HCT116 (cell line): ENCODE results near the gene SHROOM3. TPM values are rescaled to one million over a fixed set of nuclear protein-coding genes. Genes with fewer than 3 reads are reported as not detected.

Experiments used
- ATAC-seq: fragments of 200-7000 bp; cut with Tn5 transposase; 2 replicates; pipeline ENCODE4 v1.9.1; 2020; ENCODE audit warnings: mild to moderate bottlenecking, moderate library complexity
- BruUV-seq: library from RNA; stranded (reverse); fragments of 400-500 nt; replicated peaks from 2 replicates; lab custom pipeline; 2021; lab: Mats Ljungman, UMichigan
- CTCF ChIA-PET: fragments of 300-600 bp; sonication (Branson Sonifier 250); formaldehyde crosslinking; loops from one replicate; lab custom pipeline; 2021; ENCODE audit warnings: antibody characterized with exemption; lab: Charles Lee
- POLR2A ChIA-PET: fragments of 300-600, 350-600 bp; sonication (Branson Sonifier 250); formaldehyde crosslinking; loops from one replicate; lab custom pipeline; 2021; ENCODE audit warnings: antibody characterized with exemption; lab: Charles Lee
- RAD21 ChIA-PET, 2 experiments: fragments of 300-600 bp; sonication (Branson Sonifier 250); formaldehyde crosslinking; loops; one replicate each; lab custom pipeline; 2023; ENCODE audit warnings: low total read pairs in 2 of 2; ENCODE audit not compliant: uncharacterized antibody in 2 of 2, unreplicated experiment in 2 of 2, low non-redundant PET in 1 of 2; lab: Charles Lee
- DNase-seq: peaks from one replicate; pipeline ENCODE4 v3.0.0-alpha.2; 2010; ENCODE audit warnings: low read depth, low spot score
- H2AFZ ChIP-seq: fragments of 200-600 bp; shearing (Covaris generic), sonication (generic); 2 replicates; pipeline ENCODE4 v1.6.1; 2017; ENCODE audit warnings: low read depth, mixed run types, mixed read lengths, antibody characterized with exemption, low read length; ENCODE audit not compliant: poor library complexity, severe bottlenecking
- H3K27ac ChIP-seq: 2 replicates; pipeline ENCODE4 v1.5.1; 2012; ENCODE audit warnings: low read depth, low read length
- H3K27me3 ChIP-seq: fragments of 200-600 bp; sonication (generic); 2 replicates; pipeline ENCODE4 v1.6.1; 2016; ENCODE audit warnings: mixed run types, low read length, mixed read lengths; ENCODE audit not compliant: insufficient read depth
- H3K36me3 ChIP-seq, 2 experiments: fragments of 200-500 bp in 1 of 2; fragments of 200-600 bp in 1 of 2; sonication (Bioruptor generic) in 1 of 2; sonication (generic) in 1 of 2; 2 replicates each; pipeline versions ENCODE4 v1.5.1 to v1.6.1; 2014 to 2016; ENCODE audit warnings: low read length in 2 of 2, inconsistent platforms in 1 of 2, mixed read lengths in 1 of 2, mixed run types in 1 of 2; ENCODE audit not compliant: insufficient read depth in 2 of 2, control insufficient read depth in 1 of 2
- H3K4me1 ChIP-seq, 2 experiments: fragments of 200-600 bp in 1 of 2; sonication (generic) in 1 of 2; 2 replicates each; pipeline versions ENCODE4 v1.5.1 to v1.6.1; 2012 to 2017; ENCODE audit warnings: low read length in 2 of 2, inconsistent platforms in 1 of 2, mild to moderate bottlenecking in 1 of 2, mixed read lengths in 1 of 2, mixed run types in 1 of 2, moderate library complexity in 1 of 2; ENCODE audit not compliant: insufficient read depth in 2 of 2, control insufficient read depth in 1 of 2
- H3K4me2 ChIP-seq: fragments of 200-600 bp; sonication (generic); 2 replicates; pipeline ENCODE4 v1.6.1; 2017; ENCODE audit warnings: mixed run types, low read length, mixed read lengths
- H3K4me3 ChIP-seq, 2 experiments: fragments of 200-600 bp in 1 of 2; sonication (generic) in 1 of 2; replicated peaks in 1 of 2; 2 replicates each; pipeline ENCODE4 v1.5.1; 2011 to 2016; ENCODE audit warnings: low read length in 2 of 2, control low read depth in 1 of 2, low read depth in 1 of 2, mild to moderate bottlenecking in 1 of 2, mixed read lengths in 1 of 2, mixed run types in 1 of 2
- H3K79me2 ChIP-seq: fragments of 200-600 bp; sonication (generic); 2 replicates; pipeline ENCODE4 v1.6.1; 2017; ENCODE audit warnings: mild to moderate bottlenecking, mixed run types, low read length, moderate library complexity, mixed read lengths; ENCODE audit not compliant: insufficient read depth
- H3K9ac ChIP-seq: fragments of 200-600 bp; sonication (generic); 2 replicates; pipeline ENCODE4 v1.6.1; 2016; ENCODE audit warnings: low read length, mixed read lengths
- H3K9me2 ChIP-seq: fragments of 200-600 bp; sonication (generic), shearing (Covaris generic); 2 replicates; pipeline ENCODE4 v1.6.1; 2017; ENCODE audit warnings: mixed run types, mild to moderate bottlenecking, moderate library complexity; ENCODE audit not compliant: insufficient read depth
- H3K9me3 ChIP-seq, 2 experiments: fragments of 200-500 bp in 1 of 2; fragments of 200-600 bp in 1 of 2; sonication (Bioruptor generic) in 1 of 2; sonication (generic) in 1 of 2; 2 replicates each; pipeline ENCODE4 v1.6.1; 2014 to 2017; ENCODE audit warnings: low read length in 2 of 2, mixed read lengths in 2 of 2, inconsistent platforms in 1 of 2, low read depth in 1 of 2, mild to moderate bottlenecking in 1 of 2, mixed run types in 1 of 2, moderate library complexity in 1 of 2; ENCODE audit not compliant: control insufficient read depth in 1 of 2, insufficient read depth in 1 of 2
- H4K20me1 ChIP-seq: fragments of 200-600 bp; sonication (generic), shearing (Covaris generic); 2 replicates; pipeline ENCODE4 v1.6.1; 2017; ENCODE audit warnings: mixed run types, mild to moderate bottlenecking, moderate library complexity; ENCODE audit not compliant: insufficient read depth
- ATF3 ChIP-seq: IDR thresholded peaks from 2 replicates; pipeline ENCODE4 v1.6.1; 2012
- CBX3 ChIP-seq: IDR thresholded peaks from 2 replicates; pipeline ENCODE4 v1.6.1; 2012; ENCODE audit warnings: low read depth
- CTCF ChIP-seq, 3 experiments: fragments of 200-600 bp in 1 of 3; sonication (generic) in 1 of 3; IDR thresholded peaks in 2 of 3; conservative IDR thresholded peaks in 1 of 3; 2 replicates each; pipeline ENCODE4 v1.5.1; 2012 to 2017; ENCODE audit warnings: low read depth in 2 of 3, low read length in 2 of 3, antibody characterized with exemption in 1 of 3, borderline replicate concordance in 1 of 3, control low read depth in 1 of 3, mild to moderate bottlenecking in 1 of 3, mixed read lengths in 1 of 3, mixed run types in 1 of 3, moderate library complexity in 1 of 3; ENCODE audit not compliant: insufficient read depth in 1 of 3
- FOSL1 ChIP-seq: IDR thresholded peaks from 2 replicates; pipeline ENCODE4 v1.6.1; 2012; ENCODE audit warnings: low read depth
- MAX ChIP-seq: IDR thresholded peaks from 2 replicates; pipeline ENCODE4 v1.6.1; 2012
- POLR2A ChIP-seq: IDR thresholded peaks from 2 replicates; pipeline ENCODE4 v1.7.0; 2011; ENCODE audit warnings: borderline replicate concordance; ENCODE audit not compliant: insufficient read depth, insufficient read length; ENCODE audit errors: extremely low read depth
- POLR2AphosphoS5 ChIP-seq: IDR thresholded peaks from 2 replicates; pipeline ENCODE4 v1.6.1; 2011; ENCODE audit warnings: mild to moderate bottlenecking, low read depth, low read length, moderate library complexity
- RAD21 ChIP-seq: IDR thresholded peaks from 2 replicates; pipeline ENCODE4 v1.6.1; 2012; ENCODE audit warnings: low read depth, mild to moderate bottlenecking
- SIN3A ChIP-seq: IDR thresholded peaks from 2 replicates; pipeline ENCODE4 v1.6.1; 2012; ENCODE audit warnings: low read depth
- SP1 ChIP-seq: IDR thresholded peaks from 2 replicates; pipeline ENCODE4 v1.6.1; 2012; ENCODE audit warnings: low read depth
- TCF7L2 ChIP-seq: IDR thresholded peaks from 2 replicates; pipeline ENCODE4 v1.7.0; 2011; ENCODE audit warnings: borderline replicate concordance, inconsistent platforms; ENCODE audit not compliant: insufficient read depth, insufficient read length; ENCODE audit errors: extremely low read depth
- YY1 ChIP-seq: IDR thresholded peaks from 2 replicates; pipeline ENCODE4 v1.6.1; 2011; ENCODE audit warnings: low read length, low read depth, moderate library complexity, mild to moderate bottlenecking; ENCODE audit not compliant: insufficient replicate concordance; ENCODE audit errors: extremely low read depth
- ZBTB33 ChIP-seq: IDR thresholded peaks from 2 replicates; pipeline ENCODE4 v1.6.1; 2011; ENCODE audit warnings: mild to moderate bottlenecking, low read length, moderate library complexity; ENCODE audit not compliant: insufficient replicate concordance; ENCODE audit errors: extremely low read depth
- ZFX ChIP-seq: fragments of 450-650 bp; IDR thresholded peaks from 2 replicates; pipeline ENCODE4 v1.6.1; 2017
- intact Hi-C: fragments of 100-400 bp; cut with micrococcal nuclease; formaldehyde crosslinking; loops from 2 replicates; pipeline ENCODE4 v1.10.0; 2022
- total RNA-seq: library from RNA; stranded (reverse); gene quantifications from one replicate; pipeline ENCODE4 v1.2.1, GENCODE V29; 2021; ENCODE audit not compliant: unreplicated experiment

SHROOM3 gene
- total RNA-seq, 1 experiment from 2014 or later: 22.5 TPM

GRCh38 chr4:76407440-76408119, 27.4 kb upstream of the SHROOM3 start:
- Histone ChIP-seq H3K4me2 (no peak overlapping the region), H3K4me3 (no peak overlapping the region), H3K27me3 (no peaks in the 10 kb centered on the region), H3K79me2 (no peaks in the 10 kb centered on the region), H3K36me3 (no peaks in the 10 kb centered on the region), H3K4me1 (no peaks in the 10 kb centered on the region), H3K27ac (no peak overlapping the region), H4K20me1 (no peaks in the 10 kb centered on the region), H3K9ac (no peak overlapping the region), H2AFZ (no peak overlapping the region), H3K9me2 (no peaks in the 10 kb centered on the region), H3K9me3 (no peaks in the 10 kb centered on the region)
- intact Hi-C loops: no loop called here
- RAD21 ChIA-PET: no interaction called here
- BruUV-seq: no TSS peak
- no peak for ATAC-seq
- CTCF ChIA-PET: no interaction called here
- POLR2A ChIA-PET: no interaction called here
- TF ChIP-seq ZBTB33 (no peak), POLR2A (no peak), RAD21 (no peak), POLR2AphosphoS5 (no peak), FOSL1 (no peak), SP1 (no peak), CBX3 (no peak), ZFX (no peak), ATF3 (no peak), YY1 (no peak), SIN3A (no peak), TCF7L2 (no peak), CTCF (IDR thresholded peaks at IDR 0.05 in 2 of 3, conservative IDR thresholded peaks at IDR 0.05 in 1 of 3; ENCODE audit: borderline replicate concordance in 1 of 3, insufficient read depth in 1 of 3, low read depth in 2 of 3, low read length in 2 of 3) (no peak), MAX (no peak)
- DNase-seq: no peak
